Eye (tissue), 1 donor: ENCODE measurements around the gene EIF4G3.

Experiments
- DNase-seq: peaks from one replicate; pipeline ENCODE4 v3.0.0-alpha.2; 2015

The EIF4G3 gene

GRCh38 chr1:20983297-20983889 lies 193.3 kb downstream of the EIF4G3 start:
- DNase-seq: no peak

GRCh38 chr1:20982316-20982715 lies 194.4 kb downstream of the EIF4G3 start:
- DNase-seq: no peak

- DNase-seq: peak; percentile 24
Observed at GRCh38 chr1:20981915-20982314, 194.8 kb downstream of the EIF4G3 start.

- no peak for DNase-seq
Observed at GRCh38 chr1:20980051-20980450, 196.6 kb downstream of the EIF4G3 start.

GRCh38 chr1:20978413-20978812 lies 198.3 kb downstream of the EIF4G3 start:
- no peak for DNase-seq

GRCh38 chr1:20975668-20976067 lies 201.0 kb downstream of the EIF4G3 start:
- DNase-seq: no peak

GRCh38 chr1:20974951-20975350 lies 201.7 kb downstream of the EIF4G3 start:
- DNase-seq: no peak

- DNase-seq: no peak
Observed at GRCh38 chr1:20974069-20974468, 202.6 kb downstream of the EIF4G3 start.

- no peak for DNase-seq
Observed at GRCh38 chr1:20972855-20973254, 203.8 kb downstream of the EIF4G3 start.

GRCh38 chr1:20964540-20965484 lies 211.9 kb downstream of the EIF4G3 start:
- no peak for DNase-seq

GRCh38 chr1:20962576-20963258 lies 214.0 kb downstream of the EIF4G3 start:
- DNase-seq: no peak

- no peak for DNase-seq
Observed at GRCh38 chr1:20958430-20958829, 218.3 kb downstream of the EIF4G3 start.

- DNase-seq: no peak
Observed at GRCh38 chr1:20956272-20956671, 220.4 kb downstream of the EIF4G3 start.

GRCh38 chr1:20950679-20951078 lies 226.0 kb downstream of the EIF4G3 start:
- DNase-seq: no peak

GRCh38 chr1:20949871-20950590 lies 226.7 kb downstream of the EIF4G3 start:
- peak; percentile 29 for DNase-seq

GRCh38 chr1:20948101-20948500 lies 228.6 kb downstream of the EIF4G3 start:
- no peak for DNase-seq

- no peak for DNase-seq
Observed at GRCh38 chr1:20947409-20947808, 229.3 kb downstream of the EIF4G3 start.

- DNase-seq: no peak
Observed at GRCh38 chr1:20936621-20937020, 240.1 kb downstream of the EIF4G3 start.

- DNase-seq: no peak
Observed at GRCh38 chr1:20936216-20936615, 240.5 kb downstream of the EIF4G3 start.

GRCh38 chr1:20935717-20936116 lies 241.0 kb downstream of the EIF4G3 start:
- DNase-seq: no peak

- no peak for DNase-seq
Observed at GRCh38 chr1:20932437-20932977, 244.2 kb downstream of the EIF4G3 start.

GRCh38 chr1:20931930-20932436 lies 244.7 kb downstream of the EIF4G3 start:
- no peak for DNase-seq
